A204.1 (cell line): ENCODE results near the gene UBL7.

Experiments used
- FAIRE-seq: peaks from 2 replicates; lab custom pipeline; 2012; peaks lifted over from hg19 to GRCh38; lab: Jason Lieb, UNC

The UBL7 gene

DNA sequence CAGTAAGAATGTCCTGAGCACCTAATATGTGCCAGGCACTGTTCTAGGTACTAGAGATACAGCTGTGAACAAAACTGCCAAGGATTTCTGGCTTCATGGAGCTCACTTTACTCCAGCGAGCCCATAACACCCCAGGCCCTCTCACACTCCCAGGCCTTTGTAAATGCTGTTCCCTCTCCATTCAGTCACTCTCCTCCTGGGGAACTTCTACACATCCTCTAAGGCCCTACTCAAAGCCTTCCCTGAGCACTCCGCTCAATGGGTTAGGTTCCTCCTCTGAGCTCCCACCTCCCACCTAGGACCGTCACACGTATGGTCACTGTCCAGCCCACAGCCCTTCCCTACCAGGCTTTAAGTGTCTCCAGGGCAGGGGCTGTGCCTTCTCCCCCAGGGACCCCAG is 54.4 kb downstream of the UBL7 start:
- no peak for FAIRE-seq

DNA sequence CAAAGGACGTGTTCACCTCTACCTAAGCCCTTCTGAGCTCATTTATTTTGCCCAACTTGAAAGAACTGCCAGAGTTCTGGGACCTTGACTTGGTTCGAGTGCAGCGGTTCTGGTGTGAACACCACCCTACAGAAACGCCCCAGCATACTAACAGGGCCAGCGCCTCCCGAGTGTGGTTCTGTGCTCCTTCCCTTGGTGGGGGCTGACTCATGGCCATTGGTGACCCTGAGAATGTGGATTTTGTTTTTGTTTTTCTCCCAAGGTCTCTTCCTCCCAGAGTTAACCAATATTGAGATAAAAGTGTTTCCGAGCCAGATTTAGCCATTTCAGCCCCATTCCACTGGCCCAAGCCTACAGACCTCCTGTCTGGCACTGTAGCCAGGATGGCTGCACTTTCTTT is 55.1 kb downstream of the UBL7 start:
- no peak for FAIRE-seq

DNA sequence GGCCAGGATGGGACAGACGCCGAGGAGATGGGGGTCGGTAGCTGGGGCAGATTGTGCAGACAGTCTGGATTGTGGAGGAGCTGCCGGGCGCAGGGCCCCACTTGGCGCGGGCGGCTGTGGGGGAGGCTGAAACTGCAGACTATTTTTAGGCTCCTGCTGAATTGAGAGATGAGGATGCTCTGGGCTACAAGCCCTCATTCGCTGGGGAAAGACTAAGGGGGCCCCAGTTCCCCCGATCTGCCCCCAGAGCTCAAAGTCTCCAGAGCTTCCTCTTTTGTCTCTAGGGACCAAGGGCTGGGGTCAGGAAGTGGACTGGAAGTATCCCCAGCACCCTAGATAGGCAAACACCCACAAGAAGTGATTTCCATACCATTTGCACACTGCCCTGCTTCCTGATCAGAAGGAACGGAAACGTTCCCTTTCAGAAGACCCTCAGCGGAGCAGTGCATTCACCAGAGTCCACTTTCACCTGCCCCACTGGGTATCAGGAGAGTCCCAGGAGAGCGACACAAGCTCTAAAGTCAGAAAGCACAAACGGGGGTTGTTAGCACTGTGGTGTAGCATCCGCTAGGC is 56.9 kb downstream of the UBL7 start:
- FAIRE-seq: no peak

DNA sequence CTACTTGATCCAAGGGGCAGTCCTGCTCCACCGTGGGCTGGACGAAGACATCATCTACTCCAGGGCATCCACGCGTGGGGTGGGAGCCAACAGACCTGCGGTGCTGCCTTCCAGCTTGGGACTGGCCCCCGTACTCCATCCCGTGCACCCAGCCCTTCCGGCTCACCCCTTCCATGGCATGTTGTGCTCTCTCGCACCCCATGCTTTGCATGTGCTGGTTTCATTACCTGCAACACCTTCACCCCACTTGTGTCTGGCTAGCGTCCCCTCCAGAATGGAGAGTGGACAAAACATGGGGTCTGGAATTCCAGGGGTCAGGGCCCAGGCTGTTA is 57.4 kb downstream of the UBL7 start:
- no peak for FAIRE-seq

DNA sequence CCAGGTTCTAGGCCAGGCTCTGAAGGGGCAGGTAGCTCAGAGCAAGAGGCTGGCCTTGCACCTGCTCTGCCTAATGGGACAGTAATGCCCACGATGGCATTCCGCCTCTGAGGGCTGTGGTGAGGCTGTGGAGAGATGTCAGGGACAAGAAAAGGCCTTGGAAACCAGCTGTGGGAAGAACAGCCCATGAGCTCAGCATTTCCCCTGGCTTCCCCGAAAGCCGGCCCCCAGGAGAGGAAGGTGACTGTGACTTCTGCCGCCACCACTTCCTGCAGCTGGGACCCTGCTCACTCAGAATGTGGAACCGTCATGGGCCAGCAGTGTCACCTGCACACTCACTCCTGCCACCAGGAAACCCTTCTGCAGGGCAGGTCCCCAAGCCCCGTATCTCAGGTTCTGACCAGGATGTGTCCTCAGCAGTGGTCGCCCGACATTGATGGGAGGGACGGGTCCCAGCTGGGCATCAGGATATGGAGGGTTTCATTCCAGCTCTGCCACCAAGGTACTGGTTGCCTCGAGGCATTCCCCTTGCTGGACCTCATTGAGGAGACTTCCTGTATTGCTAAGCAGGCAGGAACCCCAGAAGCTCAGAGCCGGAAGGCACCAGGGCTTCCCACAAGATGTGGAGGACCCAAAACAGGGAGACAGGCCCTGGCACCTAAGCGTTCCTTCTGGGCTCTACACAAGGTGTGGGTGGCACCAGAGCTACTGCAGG is 57.9 kb downstream of the UBL7 start:
- FAIRE-seq: no peak

DNA sequence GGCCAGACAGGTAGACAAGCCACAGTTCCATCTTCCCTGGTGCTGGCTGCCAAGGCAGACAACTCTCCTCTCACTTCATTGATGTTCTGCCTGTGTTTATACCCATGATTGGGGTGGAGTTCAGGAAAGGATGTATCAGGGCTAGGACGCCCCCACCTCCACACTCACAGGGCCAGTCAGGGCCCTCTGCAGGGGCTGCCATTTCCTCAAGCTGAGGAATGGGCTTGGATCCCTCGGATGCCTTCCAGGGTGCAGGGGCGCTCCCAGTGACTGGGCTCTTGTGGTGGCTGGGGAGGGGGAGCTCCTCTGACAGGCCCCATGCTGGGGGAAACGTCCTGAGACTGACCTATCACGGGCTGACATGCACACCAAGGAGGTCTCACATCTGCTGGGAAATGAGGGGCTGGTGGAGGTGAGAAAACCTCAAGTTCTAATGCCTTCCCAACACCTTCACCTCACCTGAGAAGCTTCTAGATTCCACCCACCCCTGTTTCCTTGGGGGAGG is 58.6 kb downstream of the UBL7 start:
- FAIRE-seq: no peak

DNA sequence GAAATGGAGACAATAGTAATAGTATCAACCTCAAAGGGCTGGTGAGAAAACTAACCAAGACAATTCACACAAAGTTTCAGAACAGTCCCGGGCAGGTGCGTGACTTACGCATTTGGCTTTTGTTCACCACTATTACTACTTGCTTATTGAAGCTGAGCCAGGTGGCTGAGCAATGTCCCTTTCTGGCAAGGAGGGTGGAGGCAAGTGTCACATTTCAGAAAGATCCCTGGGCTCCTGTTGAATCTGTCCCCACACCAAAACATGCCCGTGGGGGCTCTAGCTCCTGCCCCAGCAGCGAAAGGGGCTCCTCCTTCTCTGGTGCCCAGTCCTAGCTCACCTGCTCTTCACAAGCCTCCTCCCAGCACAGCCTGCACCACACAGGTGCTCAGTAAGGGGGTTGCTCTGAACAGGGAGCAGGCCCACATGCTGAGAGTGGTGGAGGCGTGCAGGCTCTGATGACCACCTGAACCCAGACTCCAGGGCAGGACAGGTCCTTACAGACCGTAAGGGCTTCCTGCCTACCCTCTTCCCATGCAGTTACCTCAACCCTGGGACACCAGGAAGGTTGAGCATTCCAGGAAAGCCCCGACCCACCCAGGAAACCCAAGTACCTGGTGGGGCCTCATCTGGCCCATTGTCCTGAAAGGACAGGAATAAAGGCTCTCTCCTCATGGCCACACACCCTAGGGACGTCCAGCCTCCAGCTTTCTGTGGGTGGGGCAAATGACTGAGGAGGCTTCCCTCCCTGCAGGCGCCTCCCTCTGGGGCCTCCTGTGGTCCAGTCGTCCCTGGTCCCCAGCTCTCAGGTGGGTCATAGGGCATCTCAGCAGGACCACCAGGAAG is 59.8 kb downstream of the UBL7 start:
- FAIRE-seq: no peak

DNA sequence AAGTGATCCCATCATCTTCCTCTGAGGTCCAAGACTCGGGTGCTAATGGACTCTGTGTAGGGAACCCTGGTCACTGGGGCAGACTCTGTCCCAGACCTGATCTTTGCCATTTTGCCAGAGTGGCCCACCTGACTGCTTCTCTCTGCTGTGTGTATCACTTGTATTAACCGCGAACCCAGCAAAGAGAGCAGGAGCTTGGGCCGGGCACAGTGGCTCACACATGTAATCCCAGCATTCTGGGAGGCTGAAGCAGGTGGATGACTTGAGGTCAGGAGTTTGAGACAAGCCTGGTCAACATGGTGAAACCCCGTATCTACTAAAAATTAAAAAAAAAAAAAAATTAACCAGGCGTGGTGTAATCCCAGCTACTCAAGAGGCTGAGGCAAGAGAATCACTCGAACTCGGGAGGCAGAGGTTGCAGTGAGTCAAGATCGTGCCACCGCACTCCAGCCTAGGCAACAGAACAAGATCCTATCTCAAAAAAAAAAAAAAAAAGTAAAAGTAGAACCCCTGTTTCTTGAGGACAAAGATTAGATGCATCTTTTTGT is 60.6 kb downstream of the UBL7 start:
- FAIRE-seq: no peak

DNA sequence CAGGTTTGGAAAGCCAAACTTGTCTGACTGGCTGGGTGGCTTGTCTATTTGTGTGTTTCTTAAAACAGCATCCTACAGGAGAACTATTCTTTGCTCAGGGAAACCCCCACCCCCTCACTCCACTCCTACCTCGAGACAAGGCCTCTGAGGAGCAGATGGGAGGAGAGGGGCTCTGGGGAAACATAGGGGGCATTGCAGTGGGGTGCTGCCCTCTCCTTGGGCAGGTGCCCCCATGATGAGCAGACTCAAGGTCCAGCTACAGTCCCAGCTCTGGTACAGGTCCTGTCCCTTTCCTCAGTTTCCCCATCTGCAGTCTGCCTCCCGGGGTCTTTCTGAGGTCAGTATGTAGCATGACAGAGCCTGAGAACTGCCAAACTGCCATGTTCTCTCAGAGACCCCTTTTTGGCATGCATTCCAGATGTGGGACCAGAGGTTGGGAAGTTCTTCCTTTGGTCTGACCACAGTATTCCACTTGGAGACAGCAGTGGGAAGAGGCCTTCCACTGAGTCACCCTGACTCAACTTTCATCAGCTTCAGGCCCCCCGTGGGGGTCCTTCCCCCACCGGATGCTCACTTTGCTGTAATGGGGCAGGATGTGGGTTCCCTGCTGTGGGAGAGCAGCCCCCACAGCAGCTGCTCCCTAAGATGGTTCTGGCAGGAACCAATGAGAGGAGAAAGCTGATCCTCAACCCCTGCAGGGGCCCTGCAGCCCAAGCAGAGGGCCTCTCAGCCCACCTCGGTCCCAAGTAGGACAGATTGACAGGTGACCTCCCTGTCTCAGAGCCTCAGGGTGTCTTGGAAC is 61.2 kb downstream of the UBL7 start:
- FAIRE-seq: no peak

DNA sequence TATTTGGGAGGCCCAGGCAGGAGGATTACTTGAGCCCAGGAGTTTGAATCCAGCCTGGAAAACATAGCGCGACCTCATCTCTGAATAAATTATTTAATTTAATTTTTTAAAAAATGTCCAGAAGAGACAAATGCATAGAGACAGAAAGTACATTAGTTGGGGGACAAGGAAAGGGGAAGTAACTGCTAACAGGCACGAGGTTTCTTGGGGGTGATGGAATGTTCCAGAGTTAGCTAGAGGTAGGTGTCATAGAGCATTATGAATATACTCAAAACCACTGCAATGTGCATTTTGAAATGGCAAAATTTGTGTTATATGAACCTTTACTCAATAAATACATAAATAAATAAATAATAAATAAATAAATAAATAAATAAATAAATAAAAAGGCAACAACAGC is 61.9 kb downstream of the UBL7 start:
- no peak for FAIRE-seq

DNA sequence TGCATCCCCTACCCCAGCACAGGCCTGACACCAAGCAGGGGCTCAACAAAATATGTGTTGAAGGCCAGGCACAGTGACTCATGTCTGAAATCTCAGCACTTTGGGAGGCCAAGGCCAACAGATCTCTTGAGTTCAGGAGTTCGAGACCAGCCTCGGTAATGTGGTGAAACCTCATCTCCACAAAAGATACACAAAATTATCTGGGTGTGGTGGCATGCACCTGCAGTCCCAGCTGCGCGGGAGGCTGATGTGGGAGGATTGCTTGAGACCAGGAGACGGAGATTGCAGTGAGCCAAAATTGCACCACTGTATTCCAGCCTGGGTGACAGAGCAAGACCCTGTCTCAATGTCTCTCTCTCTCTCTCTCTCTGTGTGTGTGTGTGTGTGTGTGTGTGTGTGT is 62.8 kb downstream of the UBL7 start:
- no peak for FAIRE-seq

DNA sequence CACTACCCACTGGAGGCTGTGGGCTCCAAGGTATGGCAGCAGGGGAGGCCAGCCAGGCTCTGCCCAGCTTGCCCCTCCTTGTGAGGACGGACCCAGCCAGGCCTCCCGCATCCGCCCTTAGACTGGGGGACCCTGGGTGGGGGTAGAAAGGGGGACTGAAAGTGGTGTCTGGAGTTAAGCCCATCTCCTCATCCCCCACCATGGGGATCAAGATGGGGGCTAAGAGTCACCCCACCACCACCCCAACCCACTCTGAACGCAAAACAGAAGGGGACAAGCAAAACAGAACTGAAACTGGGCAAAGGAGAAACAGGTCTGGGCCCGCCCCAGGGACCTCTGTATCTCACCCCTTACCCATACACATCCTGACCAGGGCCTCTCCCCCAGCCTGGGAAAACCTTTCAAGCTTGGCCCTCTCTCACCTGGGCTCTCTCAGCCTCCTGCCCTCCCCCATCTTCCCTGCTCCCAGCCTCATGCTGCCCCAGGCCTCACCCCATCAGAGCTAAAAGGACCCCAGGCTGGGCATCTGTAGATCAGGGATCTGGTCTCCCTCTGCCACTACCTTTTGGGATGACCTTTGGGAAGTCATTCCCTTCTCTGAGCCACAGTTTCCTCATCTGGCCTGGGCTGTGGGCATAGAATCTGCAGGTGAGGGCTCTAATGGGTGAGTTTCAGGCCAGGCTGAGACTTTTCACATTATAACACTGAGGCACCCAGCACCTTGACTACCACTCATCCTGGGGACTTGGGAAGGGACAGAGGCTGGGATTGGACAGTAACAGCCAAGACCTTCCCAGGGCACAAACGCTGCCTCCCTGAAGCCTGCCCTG is 63.5 kb downstream of the UBL7 start:
- FAIRE-seq: no peak

DNA sequence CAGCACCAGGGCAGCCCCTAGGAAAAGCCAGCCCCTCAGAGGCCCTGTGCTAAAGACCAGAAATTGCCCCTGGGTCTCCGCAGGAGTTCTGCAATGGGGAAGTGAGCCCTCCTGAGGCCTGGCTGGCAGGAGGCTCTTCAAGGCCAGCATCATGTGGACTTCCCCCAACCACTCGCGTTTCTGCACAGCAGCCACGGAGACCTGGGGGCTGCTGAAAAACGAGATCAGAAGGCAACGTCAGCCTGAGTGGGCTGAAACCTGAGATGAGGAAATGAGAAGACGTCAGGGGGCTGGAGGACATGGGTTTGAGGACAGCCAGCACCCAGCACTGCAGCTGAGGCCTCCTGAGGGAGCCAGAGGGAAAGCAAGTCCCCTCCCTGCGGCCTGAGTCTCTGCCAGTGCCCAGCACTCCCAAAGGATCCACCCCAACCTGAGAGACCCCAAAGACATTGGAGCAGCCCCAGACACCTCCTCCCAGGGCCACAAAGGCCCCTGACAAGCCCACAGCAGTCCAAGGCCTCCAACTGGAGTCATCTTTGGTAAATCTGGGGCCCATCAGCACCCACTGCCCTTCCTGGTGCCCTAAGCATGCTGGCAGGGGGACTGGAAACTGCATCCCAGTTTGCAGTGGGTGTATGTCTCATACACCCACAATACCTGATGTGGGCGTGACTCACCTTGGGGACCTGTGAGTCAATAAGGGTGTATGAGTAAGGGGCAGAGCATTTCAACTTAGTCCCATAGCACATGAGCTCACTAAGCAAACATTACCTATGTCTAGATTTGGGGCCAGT is 64.3 kb downstream of the UBL7 start:
- no peak for FAIRE-seq

DNA sequence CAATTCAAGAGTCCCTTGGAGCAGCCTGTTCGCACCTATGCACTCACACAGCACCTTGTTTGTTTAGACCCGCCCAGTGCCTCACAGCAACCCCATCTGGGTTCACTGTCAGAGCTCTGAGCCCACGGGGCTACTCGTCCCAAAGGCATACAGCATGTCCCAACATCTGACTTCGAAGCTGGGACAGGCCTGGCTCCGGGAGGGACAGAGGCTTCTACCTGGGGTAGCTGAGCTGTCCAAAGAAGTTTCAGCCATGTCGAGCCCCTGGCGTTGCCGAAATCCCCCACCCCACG is 64.9 kb downstream of the UBL7 start:
- no peak for FAIRE-seq
